NB4 (cell line): ENCODE results near the gene FAM163B.

Experiments
- POLR2A ChIP-seq: IDR thresholded peaks from 2 replicates; pipeline ENCODE4 v1.6.1; 2011; ENCODE audit warnings: mild to moderate bottlenecking; ENCODE audit not compliant: insufficient read length; ENCODE audit errors: extremely low read depth
- TF ChIP-seq, protein P1 (sequence below): IDR thresholded peaks from one replicate; pipeline ENCODE4 v1.5.1; 2012; ENCODE audit warnings: low read depth, low read length
- TF ChIP-seq, protein P2 (sequence below): IDR thresholded peaks from 2 replicates; pipeline ENCODE4 v1.6.1; 2011; ENCODE audit warnings: low read depth, low read length

DNA sequence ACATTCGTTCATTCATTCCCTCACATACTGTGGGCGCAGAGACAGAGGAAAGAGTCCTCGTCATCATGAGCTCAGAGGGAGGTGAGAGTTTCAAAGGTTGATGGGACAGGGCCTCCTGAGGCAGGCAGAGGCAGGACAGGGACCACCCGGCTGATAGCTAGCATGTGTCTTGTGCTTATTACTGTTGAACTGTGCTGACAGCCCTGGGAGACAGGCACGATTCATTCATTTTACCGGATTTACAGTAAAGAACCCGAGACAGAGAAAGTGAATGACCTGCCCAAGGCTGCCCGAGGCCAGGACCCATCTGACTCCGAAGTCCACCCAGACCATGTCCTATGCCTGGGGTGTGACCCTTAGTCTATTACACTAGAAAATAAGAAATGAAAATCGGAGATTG lies 4.9 kb upstream of the FAM163B start:
- no peak for TF ChIP-seq POLR2A
- TF ChIP-seq, protein P1, sequence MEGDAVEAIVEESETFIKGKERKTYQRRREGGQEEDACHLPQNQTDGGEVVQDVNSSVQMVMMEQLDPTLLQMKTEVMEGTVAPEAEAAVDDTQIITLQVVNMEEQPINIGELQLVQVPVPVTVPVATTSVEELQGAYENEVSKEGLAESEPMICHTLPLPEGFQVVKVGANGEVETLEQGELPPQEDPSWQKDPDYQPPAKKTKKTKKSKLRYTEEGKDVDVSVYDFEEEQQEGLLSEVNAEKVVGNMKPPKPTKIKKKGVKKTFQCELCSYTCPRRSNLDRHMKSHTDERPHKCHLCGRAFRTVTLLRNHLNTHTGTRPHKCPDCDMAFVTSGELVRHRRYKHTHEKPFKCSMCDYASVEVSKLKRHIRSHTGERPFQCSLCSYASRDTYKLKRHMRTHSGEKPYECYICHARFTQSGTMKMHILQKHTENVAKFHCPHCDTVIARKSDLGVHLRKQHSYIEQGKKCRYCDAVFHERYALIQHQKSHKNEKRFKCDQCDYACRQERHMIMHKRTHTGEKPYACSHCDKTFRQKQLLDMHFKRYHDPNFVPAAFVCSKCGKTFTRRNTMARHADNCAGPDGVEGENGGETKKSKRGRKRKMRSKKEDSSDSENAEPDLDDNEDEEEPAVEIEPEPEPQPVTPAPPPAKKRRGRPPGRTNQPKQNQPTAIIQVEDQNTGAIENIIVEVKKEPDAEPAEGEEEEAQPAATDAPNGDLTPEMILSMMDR: no peak
- TF ChIP-seq, protein P2, sequence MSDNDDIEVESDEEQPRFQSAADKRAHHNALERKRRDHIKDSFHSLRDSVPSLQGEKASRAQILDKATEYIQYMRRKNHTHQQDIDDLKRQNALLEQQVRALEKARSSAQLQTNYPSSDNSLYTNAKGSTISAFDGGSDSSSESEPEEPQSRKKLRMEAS: no peak
